A549 (cell line): Measurements from ENCODE around the gene SCNN1A. TPM values are rescaled to one million over a fixed set of nuclear protein-coding genes. Genes with fewer than 3 reads are reported as not detected.

Source experiments
- ATAC-seq, 2 experiments: fragments of 200-7000 bp in 1 of 2; fragments of >200 bp in 1 of 2; cut with Nextera tagmentation in 1 of 2; cut with Tn5 transposase in 1 of 2; 3 replicates each; pipeline versions ENCODE4 v1.8.0 to v1.9.1; 2018 to 2020; ENCODE audit warnings: mild to moderate bottlenecking in 1 of 2, moderate library complexity in 1 of 2
- CTCF ChIA-PET: fragments of 300-600 bp; sonication (Branson Sonifier 250); formaldehyde crosslinking; extraction: SDS; loops from one replicate; lab custom pipeline; 2021; ENCODE audit warnings: antibody characterized with exemption, inconsistent platforms; lab: Yijun Ruan, JAX
- POLR2A ChIA-PET: fragments of 350-600 bp; formaldehyde crosslinking; extraction: SDS; loops from one replicate; lab custom pipeline; 2021; ENCODE audit warnings: antibody characterized with exemption, inconsistent platforms; lab: Yijun Ruan, JAX
- DNase-seq, 2 experiments: peaks; one replicate each; pipeline versions ENCODE4 v3.0.0 to v3.0.0-alpha.2; 2011 to 2016; ENCODE audit warnings: low read depth in 1 of 2, low spot score in 1 of 2
- FAIRE-seq: peaks from 2 replicates; lab custom pipeline; 2011; peaks lifted over from hg19 to GRCh38; lab: Jason Lieb, UNC
- H3K27ac ChIP-seq, 2 experiments: fragments of >200 bp; sonication (Bioruptor Twin); formaldehyde crosslinking; 3 replicates each; pipeline ENCODE4 v1.5.1; 2016 to 2017
- H3K4me1 ChIP-seq: fragments of >200 bp; sonication (Bioruptor Twin); formaldehyde crosslinking; 3 replicates; pipeline ENCODE4 v1.6.1; 2016
- H3K4me2 ChIP-seq: fragments of >200 bp; sonication (Bioruptor Twin); formaldehyde crosslinking; 3 replicates; pipeline ENCODE4 v1.6.1; 2016
- H3K4me3 ChIP-seq: fragments of >200 bp; sonication (Bioruptor Twin); formaldehyde crosslinking; 3 replicates; pipeline ENCODE4 v1.5.1; 2016
- H3K9me3 ChIP-seq: fragments of >200 bp; sonication (Bioruptor Twin); formaldehyde crosslinking; 3 replicates; pipeline ENCODE4 v1.6.1; 2016
- CEBPB ChIP-seq, 2 experiments: fragments of >200 bp in 1 of 2; sonication (Bioruptor Twin) in 1 of 2; formaldehyde crosslinking in 1 of 2; IDR thresholded peaks; 2 replicates each; pipeline ENCODE4 v1.6.1; 2012 to 2016
- CTCF ChIP-seq: fragments of >200 bp; sonication (Bioruptor Twin); formaldehyde crosslinking; IDR thresholded peaks from 3 replicates; pipeline ENCODE4 v1.5.1; 2016
- EHMT2 ChIP-seq: fragments of 200-600 bp; sonication (generic); IDR thresholded peaks from 2 replicates; pipeline ENCODE4 v1.6.1; 2016; ENCODE audit warnings: antibody characterized with exemption, low read depth, mild to moderate bottlenecking, moderate library complexity
- ELK1 ChIP-seq: fragments of 150-350 bp; IDR thresholded peaks from 2 replicates; pipeline ENCODE4 v1.6.1; 2014; ENCODE audit warnings: low read depth, mild to moderate bottlenecking, low read length
- HEYL ChIP-seq: fragments of 250-450 bp; sonication (Bioruptor Pico); IDR thresholded peaks from 2 replicates; pipeline ENCODE4 v1.8.0; 2021; ENCODE audit warnings: mild to moderate bottlenecking, moderate library complexity
- HMGXB4 ChIP-seq: fragments of 250-450 bp; sonication (Bioruptor Pico); IDR thresholded peaks from 2 replicates; pipeline ENCODE4 v1.5.0; 2021; ENCODE audit warnings: mild to moderate bottlenecking, moderate library complexity, borderline replicate concordance
- HOXB13 ChIP-seq: fragments of 250-450 bp; sonication (Bioruptor Pico); IDR thresholded peaks from 2 replicates; pipeline ENCODE4 v1.5.0; 2020; ENCODE audit warnings: low read depth, mild to moderate bottlenecking, moderate library complexity
- KDM1A ChIP-seq: fragments of 200-600 bp; sonication (generic); IDR thresholded peaks from 2 replicates; pipeline ENCODE4 v1.6.1; 2016; ENCODE audit warnings: low read depth, mild to moderate bottlenecking
- MAZ ChIP-seq: fragments of 150-350 bp; IDR thresholded peaks from 2 replicates; pipeline ENCODE4 v1.6.1; 2014; ENCODE audit warnings: antibody characterized with exemption, low read depth, low read length, borderline replicate concordance
- MYC ChIP-seq: IDR thresholded peaks from 2 replicates; pipeline ENCODE4 v1.6.1; 2012; ENCODE audit warnings: mild to moderate bottlenecking, inconsistent platforms, low read length, improper control_type of control experiment, borderline replicate concordance
- PHF8 ChIP-seq: fragments of 200-600 bp; sonication (generic); IDR thresholded peaks from 2 replicates; pipeline ENCODE4 v1.6.1; 2016; ENCODE audit warnings: low read depth, mild to moderate bottlenecking, antibody characterized with exemption, moderate library complexity, borderline replicate concordance
- POLR2AphosphoS2 ChIP-seq: conservative IDR thresholded peaks from 2 replicates; pipeline ENCODE4 v1.6.1; 2012; ENCODE audit warnings: low read length, improper control_type of control experiment, inconsistent platforms
- RNF2 ChIP-seq: fragments of 200-600 bp; sonication (generic); IDR thresholded peaks from 2 replicates; pipeline ENCODE4 v1.6.1; 2016; ENCODE audit warnings: low read depth, mild to moderate bottlenecking, antibody characterized with exemption, moderate library complexity, borderline replicate concordance
- ZNF302 ChIP-seq: fragments of 250-450 bp; sonication (Bioruptor Pico); IDR thresholded peaks from 2 replicates; pipeline ENCODE4 v1.9.0; 2021; ENCODE audit warnings: inconsistent platforms, mild to moderate bottlenecking, moderate library complexity
- WGBS: methylation state at CpG from one replicate; pipeline ENCODE4 v1.1.6; 2017; ENCODE audit errors: missing lambda C conversion rate; 5-methylcytosine and 5-hydroxymethylcytosine counted together
- polyA plus RNA-seq, 4 experiments: library from polyadenylated mRNA; depleted of rRNA in 3 of 4; stranded (reverse); fragments of >200 nt; fragmentation: RNase III in 1 of 4; extraction: RNeasy Plus Mini Kit Qiagen cat#74134 plus additional on column Dnase treatment in 1 of 4; gene quantifications; 2 replicates in 3 of 4; 3 replicates in 1 of 4; pipeline ENCODE4 v1.2.3, GENCODE V29; 2011 to 2017
- TF ChIP-seq, protein P1 (sequence below): IDR thresholded peaks from 2 replicates; pipeline ENCODE4 v1.6.1; 2012
- TF ChIP-seq, protein P2 (sequence below): fragments of >200 bp; sonication (Bioruptor Twin); formaldehyde crosslinking; IDR thresholded peaks from 3 replicates; pipeline ENCODE4 v1.6.1; 2016

Gene SCNN1A
- polyA plus RNA-seq, 2 of the 4 experiments (the other 2 are of a cell fraction), result 6.0 to 7.0 TPM

DNA sequence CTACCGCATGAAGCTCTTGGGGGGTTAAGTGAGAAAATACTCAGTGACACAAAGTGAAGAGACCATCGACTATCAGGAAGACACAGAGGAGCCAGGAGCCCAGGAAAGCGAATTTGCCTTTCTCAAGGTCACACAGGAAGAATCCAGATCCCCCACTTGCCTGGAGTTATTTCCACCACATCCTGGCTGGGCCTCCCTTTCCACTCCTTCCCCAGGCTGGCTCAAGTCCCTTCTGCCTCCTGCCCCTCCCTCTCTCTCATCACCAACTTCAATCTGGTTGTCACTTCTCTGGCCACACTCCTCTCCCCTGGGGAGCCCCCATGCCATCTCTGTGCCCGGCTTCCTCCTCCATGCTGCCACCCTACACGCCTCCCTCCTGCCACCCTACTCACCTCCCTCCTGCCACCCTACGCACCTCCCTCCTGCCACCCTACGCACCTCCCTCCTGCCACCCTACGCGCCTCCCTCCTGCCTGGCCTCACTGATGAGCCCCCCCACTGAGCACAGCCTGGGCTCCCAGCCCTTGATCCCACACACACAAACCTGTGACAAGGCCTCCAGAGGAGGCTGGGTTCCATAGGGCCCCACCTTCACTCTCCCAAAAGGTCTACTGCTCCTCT lies 6.3 kb downstream of the SCNN1A start:
- Histone ChIP-seq H3K27ac (peak overlapping the region; percentile 97 to 99), H3K9me3 (no peaks in the 10 kb centered on the region), H3K4me3 (no peak overlapping the region)
- ATAC-seq (no peak), FAIRE-seq (no peak)
- 92% methylated on average over 9 of the region's 9 CpGs for WGBS
- TF ChIP-seq, protein P1, sequence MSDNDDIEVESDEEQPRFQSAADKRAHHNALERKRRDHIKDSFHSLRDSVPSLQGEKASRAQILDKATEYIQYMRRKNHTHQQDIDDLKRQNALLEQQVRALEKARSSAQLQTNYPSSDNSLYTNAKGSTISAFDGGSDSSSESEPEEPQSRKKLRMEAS, result 0 out of 2 replicates have a peak, but pooled peaks have one; percentile 18
- no peak for TF ChIP-seq MAZ
- TF ChIP-seq, all 56 proteins: peak for 1
- ChIA-PET POLR2A (interaction anchor here (7.4 kb wide), 1 partner anchor 32 kb away, joined by 141 read pairs; the partner anchor contains the start of gene TNFRSF1A), CTCF (interaction anchor here (1.5 to 24.7 kb wide), 3 partner anchors 30 to 97 kb away, joined by 4 to 705 read pairs (median 12); partner anchors contain the start of gene TNFRSF1A)
- Histone ChIP-seq H3K4me1 (peaks cover 74% of the 10 kb centered on the region), H3K4me2 (peak overlapping the region; percentile 80)
- no peak for DNase-seq

DNA sequence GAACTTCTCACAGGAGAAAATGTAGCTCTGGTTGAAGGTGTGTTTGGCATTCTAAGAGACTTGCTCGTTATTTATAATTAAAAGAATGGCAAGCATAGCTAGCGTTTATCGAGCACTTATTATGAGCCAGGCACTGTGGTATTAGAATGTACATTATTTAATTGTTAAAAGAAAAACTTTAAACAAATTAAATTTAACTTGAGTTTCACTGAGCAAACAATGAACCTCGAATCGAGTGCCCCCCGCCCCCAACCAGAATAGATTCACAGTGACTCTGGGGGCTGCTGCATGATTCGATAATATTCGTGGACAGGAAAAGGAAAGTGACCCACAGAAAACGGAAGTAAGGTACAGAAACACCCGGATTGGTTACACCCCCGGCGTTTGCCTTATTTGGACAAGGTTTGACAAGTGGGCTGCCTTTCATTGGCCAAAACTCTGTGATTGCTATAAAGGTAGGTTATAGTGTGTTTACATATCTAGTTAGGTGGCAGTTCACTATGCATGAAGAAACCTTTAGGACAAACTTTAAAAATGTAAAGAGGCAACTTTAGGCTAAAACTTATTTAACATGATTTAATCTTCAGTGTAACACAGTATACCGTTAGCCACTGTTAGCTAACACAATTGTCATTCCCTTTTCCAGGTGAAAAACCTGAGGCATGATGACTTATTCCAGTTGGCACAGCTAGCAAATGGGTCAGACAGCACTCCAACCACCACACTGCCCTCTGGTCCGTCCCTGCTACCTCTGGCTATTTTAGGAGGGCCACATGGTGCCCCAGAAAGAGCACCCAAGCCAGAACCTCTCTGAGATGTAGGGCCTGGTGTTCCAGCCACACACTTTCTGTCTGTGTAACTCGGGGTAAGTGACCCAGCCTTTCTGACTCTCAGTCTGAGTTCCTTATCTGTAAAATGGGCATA lies 7.1 kb downstream of the SCNN1A start:
- Histone ChIP-seq H3K9me3 (no peaks in the 10 kb centered on the region), H3K4me1 (peaks cover 66% of the 10 kb centered on the region), H3K27ac (peak overlapping the region; percentile 97 to 99), H3K4me3 (no peak overlapping the region), H3K4me2 (peak overlapping the region; percentile 11; the same call in 1 of the 3 replicates)
- no peak for ATAC-seq
- CTCF ChIA-PET, result interaction anchor here (0.7 to 24.7 kb wide), 4 partner anchors 29 to 97 kb away, joined by 3 to 705 read pairs (median 8); partner anchors contain the start of gene TNFRSF1A
- POLR2A ChIA-PET, result interaction anchor here (1.3 kb wide), 2 partner anchors 32 to 166 kb away, joined by 5 to 8 read pairs; partner anchors contain the start of gene GAPDH
- TF ChIP-seq EHMT2 (no peak), HOXB13 (CRISPR knock-in tag) (peak; percentile 38; the same call in 1 of the 2 replicates), PHF8 (no peak), CTCF (peak; percentile 3; the same call in 1 of the 3 replicates), KDM1A (0 out of 2 replicates have a peak, but pooled peaks have one; percentile 40)
- peak in 1 of 2 experiments; percentile 67 for DNase-seq
- WGBS, result 63% methylated on average over 15 of the region's 15 CpGs
- FAIRE-seq, result peak; percentile 81

GRCh38 chr12:6367065-6367968 lies 8.0 kb downstream of the SCNN1A start:
- CTCF ChIA-PET, result interaction anchor here (1.5 to 24.7 kb wide), 3 partner anchors 28 to 98 kb away, joined by 4 to 705 read pairs (median 12); partner anchors contain the start of gene TNFRSF1A
- TF ChIP-seq RNF2 (no peak), CEBPB (IDR thresholded peaks at IDR 0.05) (no peak), POLR2AphosphoS2 (no peak), ELK1 (no peak), ZNF302 (CRISPR knock-in tag) (no peak), EHMT2 (no peak), HEYL (CRISPR knock-in tag) (no peak), KDM1A (no peak), HMGXB4 (CRISPR knock-in tag) (no peak), MYC (no peak)
- TF ChIP-seq, protein P2, sequence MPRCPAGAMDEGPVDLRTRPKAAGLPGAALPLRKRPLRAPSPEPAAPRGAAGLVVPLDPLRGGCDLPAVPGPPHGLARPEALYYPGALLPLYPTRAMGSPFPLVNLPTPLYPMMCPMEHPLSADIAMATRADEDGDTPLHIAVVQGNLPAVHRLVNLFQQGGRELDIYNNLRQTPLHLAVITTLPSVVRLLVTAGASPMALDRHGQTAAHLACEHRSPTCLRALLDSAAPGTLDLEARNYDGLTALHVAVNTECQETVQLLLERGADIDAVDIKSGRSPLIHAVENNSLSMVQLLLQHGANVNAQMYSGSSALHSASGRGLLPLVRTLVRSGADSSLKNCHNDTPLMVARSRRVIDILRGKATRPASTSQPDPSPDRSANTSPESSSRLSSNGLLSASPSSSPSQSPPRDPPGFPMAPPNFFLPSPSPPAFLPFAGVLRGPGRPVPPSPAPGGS, result no peak
- TF ChIP-seq, protein P1, result peak; percentile 54

More at GRCh38 chr12:6367065-6367968, 8.0 kb downstream of the SCNN1A start:
- H3K9me3 ChIP-seq, result no peaks in the 10 kb centered on the region
- POLR2A ChIA-PET, result interaction anchor here (1.3 kb wide), 2 partner anchors 31 to 167 kb away, joined by 5 to 8 read pairs; partner anchors contain the start of gene GAPDH
- peaks cover 64% of the 10 kb centered on the region for H3K4me1 ChIP-seq
- no peak for FAIRE-seq
- H3K27ac ChIP-seq, result peak overlapping the region; percentile 97 to 99
- H3K4me3 ChIP-seq, result no peak overlapping the region
- DNase-seq, result peak in 1 of 2 experiments; percentile 77
- ATAC-seq, result no peak
- 56% methylated on average over 11 of the region's 11 CpGs for WGBS
- H3K4me2 ChIP-seq, result 0 out of 3 replicates have a peak overlapping the region, but pooled peaks have one; percentile 11
